Dedifferentiated amniotic fluid mesenchymal stem cell (primary cell): Measurements from ENCODE around the gene KRT33B.
A peak's percentile ranks its signal among the peaks of the same experiment; 100 is the strongest.
"Not testable (repeated sequence)": the region's sequence is repeated elsewhere in the genome, so short reads cannot be mapped to it uniquely, and the experiment has no call there.

Experiments
- DNase-seq: peaks from one replicate; pipeline ENCODE4 v3.0.0-alpha.2; 2016; ENCODE audit errors: extremely low spot score

The KRT33B gene

DNA sequence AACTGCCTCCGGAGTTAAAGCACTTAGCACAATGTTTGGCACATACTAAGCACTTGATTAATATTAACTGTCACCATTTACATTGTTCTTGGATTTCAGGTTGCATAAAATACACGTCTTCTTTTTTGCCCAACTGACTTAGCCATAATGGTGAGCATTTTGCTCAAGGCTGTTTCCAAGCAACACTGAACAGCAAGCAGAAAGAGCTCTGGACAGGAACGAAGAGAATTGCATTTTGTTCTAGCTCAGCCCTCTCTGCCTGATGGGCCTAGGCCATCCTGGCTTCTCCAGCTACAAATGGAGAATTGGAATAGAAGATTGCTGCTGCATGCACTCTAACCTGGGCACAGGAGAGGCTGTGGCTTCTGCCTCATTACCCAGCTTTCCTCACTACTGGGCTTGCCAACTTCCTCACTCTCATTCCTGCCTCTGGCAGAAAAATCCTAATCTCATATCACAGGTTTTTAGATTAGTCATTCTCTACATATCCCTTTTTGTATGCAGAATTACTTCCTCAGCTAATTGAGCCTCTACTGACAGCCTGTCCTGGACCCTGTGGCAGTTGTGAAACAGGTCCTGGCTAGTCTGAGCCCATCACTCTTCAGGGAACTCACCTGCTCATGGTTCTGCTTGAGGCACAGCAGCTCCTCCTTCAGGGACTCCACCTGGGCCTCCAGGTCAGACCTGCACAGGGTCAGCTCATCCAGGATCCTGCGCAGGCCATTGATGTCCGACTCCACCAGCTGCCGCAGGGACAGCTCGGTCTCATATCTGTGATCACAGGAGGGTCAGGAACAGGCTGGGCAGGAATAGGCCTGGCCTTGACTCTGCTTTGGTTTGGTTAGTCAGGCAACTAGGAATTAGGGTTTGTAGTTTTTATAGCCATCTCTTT is 21.5 kb downstream of the KRT33B start:
- DNase-seq = no peak

DNA sequence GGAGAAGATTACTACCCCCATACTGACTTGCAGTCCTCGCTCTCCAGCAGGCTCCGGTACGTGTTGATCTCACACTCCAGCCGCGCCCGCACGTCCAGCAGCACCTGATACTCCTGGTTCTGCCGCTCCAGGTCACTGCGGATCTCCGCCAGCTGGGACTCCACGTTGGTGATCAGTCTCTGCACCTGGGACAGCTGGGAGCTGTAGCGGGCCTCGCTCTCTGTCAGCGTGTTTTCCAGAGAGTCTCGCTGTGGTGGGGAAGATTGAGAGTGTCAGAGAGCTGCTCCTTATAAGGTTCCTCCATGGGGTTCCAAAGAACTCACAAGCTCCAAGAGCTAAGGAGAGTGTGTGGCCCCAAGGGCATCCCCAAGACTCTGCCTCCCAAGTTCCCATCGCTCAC is 23.2 kb downstream of the KRT33B start:
- DNase-seq = not testable (repeated sequence)

DNA sequence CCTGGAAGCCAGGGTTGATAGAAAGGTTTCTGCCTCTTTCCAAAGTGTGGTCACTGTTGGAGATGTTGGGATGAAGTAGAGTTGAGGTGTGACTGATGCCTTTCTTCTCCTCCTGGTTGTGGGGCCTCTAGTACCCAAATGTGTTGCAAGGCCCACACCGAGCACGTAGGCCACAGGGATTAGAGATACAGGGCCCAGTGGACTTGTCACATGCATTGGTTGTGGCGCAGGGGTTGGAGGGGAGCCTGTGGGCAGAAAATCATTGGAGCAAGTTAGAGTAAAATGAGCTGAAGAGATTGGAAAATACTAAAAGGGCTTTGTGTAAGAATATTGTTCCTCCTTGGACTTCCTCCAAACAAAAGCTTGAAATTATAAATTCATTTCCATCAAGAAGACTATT is 23.6 kb downstream of the KRT33B start:
- DNase-seq = no peak

DNA sequence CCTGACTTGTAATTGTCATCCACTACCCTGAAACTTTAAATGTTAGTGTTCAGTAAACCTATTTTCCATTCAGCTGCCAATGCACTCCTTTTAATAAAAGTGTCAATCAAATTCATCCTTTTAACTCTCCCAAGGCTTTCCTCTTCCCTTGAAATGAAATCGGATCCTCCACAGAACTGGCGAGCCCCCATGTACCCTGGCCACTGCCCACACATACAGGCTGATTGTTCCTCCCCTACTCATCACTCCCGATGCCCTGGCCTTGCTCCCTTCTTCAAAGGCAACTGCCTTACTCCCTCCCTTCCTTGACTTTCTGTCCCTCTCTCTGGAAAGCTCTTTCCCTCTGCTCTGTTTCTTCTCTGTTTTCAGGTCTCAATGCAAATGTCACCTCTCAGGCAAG is 26.6 kb downstream of the KRT33B start:
- DNase-seq = no peak

DNA sequence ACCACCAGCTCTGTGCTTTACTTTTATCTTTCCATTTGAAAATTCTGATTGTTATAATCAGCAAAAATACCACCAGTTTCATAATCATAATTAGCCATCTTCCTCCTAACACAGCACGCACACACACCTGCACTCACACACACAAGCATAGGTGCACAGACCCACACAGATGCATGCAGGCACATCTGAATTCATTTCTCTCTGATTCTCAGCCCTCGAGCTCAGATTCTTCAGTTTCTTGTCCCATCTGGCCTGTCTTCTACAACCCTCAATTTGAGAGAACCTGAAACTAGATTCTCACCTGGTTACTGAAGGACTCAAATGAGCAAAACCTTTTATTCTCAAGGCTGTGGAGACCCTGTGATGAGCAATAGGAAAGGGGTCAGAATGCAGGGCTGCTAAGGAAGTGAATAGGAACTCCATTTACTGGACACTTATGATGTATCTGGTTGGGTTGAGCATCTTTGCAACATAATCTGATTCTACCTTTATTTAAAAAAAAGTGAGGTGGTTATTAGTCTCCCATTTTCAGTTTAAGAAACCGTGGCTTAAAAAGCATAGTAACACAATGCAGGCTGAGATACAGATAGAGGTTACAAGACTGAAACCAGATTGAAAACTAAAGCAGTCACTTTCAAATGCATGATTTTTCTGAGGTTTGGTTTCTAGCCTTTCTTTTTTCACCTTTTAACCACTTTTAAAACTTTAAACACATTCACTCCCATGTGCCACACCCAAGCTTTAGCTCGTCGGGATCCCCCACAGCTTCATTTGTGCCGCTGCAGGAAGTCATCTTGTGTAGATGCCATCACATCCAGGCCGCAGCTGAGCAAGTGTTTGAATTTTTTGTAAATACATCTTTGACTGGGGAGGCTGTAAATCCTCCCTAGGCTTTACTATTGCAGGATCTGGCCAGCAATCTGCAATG is 28.4 kb downstream of the KRT33B start:
- DNase-seq = no peak

DNA sequence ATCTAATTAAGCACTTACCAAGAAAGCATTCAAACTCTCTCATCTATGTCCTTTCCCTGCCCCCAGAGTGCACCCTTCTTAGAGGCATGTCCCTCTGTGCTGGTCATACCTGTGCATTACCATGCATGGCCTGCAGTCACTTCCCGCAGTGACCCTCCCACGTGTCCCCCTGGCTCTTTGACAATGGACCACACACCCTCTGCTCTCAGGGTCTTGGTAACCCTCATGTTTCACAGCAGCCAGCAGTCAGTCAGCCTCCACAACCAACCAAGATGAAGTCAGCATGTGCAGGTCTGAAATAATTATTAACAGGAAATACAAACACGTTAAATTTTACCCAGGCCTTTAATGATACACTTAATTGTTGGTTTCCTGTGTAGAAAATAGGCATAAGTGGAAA is 29.1 kb downstream of the KRT33B start:
- DNase-seq = no peak

DNA sequence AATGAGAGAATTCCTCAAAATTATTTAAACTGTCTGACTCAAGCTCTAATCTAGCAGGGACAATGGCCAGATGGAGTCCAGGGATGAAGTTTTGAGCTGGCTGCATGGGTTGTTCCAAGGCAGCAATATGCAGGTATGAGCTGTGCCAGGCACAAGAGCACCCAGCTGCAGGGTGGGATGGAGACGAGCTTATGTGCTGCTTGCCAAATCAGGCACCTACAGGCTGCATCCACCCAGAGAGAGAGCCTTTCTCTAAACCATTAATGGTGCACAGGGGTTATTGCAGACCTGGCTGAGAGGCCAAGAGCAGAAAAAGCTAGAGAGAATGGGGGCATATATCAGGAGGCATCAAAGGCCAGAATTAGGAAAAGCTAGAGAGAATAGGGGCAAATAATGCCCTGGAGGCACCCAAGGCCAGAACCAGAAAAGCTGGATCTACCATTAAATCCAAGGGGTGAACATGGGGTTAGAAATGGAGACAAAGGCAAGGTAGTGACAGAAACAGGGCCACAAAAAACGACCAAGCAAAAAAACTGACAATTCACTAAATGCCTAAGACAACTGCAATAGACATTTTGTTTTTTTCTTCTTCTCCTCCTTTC is 29.9 kb downstream of the KRT33B start:
- DNase-seq = no peak

DNA sequence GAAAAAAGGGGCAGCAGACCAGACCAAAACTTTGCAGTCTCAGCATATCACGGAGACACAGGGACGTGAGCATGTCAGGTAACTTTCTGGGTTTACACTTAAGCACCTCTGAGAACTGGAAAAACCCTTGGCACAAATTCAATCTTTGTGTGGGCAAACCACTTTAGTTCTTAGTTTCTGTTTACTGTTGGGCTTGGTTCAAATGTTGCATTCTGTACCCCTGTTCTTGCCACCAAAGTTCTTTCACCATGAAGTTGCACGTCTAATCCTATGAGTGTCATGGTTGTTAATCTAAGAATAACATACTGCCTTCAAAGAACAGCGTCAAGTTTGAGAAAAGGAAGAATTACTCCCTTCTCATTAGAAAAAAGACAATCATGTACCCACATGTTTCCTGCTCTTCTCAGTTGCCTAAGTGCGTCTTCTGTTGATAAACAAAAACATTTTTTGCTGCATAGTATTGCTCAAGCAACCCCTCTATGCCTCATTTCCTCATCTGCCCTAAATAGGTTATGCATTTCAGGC is 30.6 kb downstream of the KRT33B start:
- no peak for DNase-seq

DNA sequence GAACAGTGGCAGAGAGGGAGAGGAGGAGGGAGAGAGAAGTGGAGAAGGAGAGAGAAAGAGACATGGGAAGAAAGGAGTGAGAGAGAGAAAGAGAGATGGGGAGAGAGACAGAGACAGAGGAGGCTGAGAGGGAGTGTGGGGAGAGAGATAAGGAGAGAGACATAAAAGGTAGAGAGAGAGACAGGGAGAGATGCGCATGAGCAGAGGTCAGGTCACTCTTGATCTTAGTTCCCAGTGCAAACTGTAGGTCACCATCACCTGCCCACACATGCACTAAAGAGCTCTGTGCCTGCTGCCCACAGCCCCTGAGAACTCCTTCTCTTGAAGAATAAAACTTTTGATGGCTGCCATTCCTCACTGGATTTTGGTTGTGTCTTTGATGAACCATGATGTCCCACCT is 33.9 kb downstream of the KRT33B start:
- DNase-seq = no peak

DNA sequence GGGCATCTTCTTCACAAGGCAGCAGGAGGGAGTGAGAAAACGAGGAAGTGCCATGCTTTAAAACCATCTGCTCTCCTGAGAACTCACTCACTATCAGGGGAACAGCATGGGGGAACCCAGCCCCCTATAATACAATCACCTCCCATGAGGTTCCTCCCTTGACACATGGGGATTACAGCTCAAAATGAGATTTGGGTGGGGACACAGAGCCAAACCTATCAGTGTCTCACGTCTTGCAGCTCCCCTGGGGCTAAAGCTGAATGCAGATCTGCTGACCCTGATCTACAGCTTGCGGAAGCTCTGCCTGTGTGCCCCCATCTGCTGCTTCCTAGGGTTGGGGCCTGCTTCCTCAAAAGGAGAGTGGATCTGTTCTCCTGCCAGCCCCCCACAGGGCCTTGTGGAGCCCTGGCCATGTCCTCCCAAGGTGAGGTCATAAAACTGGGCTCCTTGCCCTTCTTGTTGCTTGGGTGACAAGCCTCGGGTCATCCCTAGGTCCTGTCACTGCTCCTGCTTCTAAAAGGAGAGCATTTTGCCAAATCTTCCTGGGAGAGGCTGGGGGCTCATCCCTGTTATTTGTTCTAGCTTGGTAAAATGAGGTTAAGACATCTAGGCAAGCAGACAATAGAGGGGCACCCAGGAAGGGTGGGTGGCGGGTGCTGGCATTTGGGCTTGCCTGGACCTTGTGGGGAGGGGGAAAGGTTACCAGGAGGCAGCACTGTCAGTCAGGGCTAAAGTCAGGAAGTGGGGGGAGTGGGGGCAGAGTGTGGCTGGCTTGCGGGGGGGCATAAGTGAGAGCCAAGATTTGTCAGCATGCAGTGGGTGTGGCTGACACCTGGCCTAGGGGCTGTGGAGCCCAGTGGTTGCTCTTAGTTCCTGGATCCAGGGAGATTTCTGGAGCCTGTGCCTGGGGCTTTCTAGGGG is 35.0 kb downstream of the KRT33B start:
- DNase-seq = no peak

DNA sequence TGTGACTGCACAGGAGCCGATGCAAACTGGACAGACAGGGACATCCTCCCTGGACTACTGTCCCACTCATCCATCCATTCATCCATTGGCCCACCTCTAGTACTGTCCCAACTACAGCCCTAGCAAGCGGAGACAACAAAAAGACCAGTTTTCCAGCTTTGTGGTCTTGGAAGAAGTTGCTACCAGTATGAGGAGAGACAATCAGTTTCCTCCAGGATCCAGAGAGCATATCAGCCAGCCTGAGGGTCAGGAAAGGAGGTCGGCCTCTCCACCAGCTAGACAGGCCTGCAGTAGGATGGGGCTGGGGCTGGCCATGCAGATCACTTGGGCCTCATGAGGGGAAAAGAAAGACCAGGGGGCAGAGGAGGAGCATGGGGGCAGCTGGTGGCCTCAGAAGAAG is 35.8 kb downstream of the KRT33B start:
- no peak for DNase-seq

DNA sequence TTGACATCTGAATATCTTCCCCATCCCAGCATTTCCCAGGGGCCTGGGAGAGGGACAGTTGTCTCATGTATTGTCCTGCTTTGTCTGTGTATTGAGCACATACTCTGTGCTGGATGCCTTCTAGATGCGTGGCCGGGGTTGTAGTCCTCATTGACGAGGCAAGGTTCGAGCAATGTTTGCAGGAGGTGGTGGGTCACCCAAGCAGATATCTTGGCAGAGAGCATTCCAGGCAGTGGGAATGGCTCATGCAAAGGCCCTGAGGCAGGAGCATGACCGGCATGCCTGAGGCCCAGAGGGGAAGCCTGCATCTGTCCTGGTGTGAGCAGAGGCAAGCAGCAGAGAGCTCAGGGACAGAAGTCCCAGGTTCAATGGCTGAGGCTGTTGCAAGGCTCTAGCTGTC is 36.5 kb downstream of the KRT33B start:
- DNase-seq = no peak

DNA sequence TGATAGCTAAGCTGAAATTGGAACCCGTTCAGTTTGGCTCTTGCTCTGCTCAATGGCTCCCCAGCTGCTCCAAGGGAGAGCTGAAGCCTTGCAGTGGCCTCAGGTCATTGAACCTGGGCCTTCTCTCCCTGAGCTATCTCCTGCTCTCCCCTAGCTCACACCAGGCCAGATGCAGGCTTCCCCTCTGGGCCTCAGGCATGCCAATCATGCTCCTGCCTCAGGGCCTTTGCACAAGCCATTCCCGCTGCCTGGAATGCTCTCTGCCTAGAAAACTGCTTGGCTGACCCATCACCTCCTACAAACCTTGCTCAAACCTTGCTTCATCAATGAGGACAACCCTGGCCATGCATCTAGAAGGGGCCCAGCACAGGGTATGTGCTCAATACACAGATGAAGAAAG is 37.4 kb downstream of the KRT33B start:
- DNase-seq = no peak

DNA sequence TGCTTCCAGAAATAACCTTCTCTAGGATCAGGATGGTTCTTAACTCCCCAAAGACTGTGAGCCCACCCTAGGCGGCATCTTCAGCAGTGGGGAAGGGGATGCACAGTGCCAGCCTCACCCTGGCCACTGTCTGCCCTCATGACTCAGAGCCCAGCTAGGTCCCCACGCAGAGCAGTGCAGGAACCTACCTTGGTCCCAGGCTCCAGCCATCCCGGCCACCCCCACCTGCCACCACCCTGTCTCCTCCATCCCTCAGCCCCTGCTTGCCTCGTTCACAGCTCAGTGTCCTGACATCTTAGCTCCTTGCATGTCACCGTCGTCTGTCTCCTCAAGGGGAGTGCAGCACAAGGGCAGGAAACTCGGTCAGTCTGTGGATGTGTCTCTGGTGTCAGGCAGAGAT is 38.0 kb downstream of the KRT33B start:
- no peak for DNase-seq

DNA sequence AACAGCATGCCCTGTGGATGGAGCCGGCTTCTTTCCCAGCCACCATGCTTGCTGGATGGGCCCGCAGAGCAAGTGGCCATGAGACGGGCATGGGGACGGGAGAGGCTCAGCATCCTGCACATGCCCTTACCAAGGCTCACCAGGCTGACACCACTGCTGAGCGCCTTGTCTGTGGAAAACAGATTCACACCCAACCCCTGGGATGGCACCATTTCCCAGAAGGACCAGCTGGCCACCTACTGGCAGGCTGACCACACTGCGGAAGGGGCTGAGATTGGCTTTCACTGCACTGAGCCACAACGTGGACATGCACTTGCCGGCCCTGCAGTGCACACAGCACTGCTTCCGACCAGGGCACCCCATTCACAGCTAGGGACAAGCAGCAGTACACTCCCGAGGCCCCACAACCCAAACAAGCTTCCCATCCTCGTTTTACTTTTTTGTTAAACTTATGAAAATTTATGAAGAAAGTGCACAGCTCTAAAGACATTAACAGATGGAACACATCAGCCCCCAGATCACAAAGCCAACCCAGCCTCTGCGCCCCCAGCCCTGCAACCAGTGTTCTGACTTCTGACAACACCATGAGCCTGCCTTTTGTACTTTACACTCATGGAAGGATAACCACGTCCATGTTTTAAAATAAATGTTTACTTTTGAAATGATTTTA is 40.2 kb downstream of the KRT33B start:
- DNase-seq = peak; percentile 52

DNA sequence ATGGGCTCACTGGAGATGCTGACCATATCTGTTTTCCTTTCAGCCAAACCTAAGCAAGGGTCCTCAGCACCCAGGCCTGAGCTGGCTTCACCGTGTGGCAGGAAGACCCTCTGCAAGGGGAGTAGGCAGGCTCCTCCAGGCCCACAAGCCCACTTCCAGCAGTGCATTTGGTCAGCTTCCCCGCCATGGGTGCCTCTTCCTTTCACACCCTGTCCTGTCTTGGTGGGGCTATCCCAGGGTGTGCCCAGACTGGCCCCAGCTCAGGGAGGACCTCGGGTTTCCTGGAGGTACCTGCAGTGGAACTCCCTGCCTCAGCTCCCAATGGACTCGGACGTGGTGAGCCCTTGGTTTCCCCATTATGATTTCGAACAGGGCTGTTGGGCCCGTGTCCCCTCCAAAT is 41.4 kb downstream of the KRT33B start:
- no peak for DNase-seq

DNA sequence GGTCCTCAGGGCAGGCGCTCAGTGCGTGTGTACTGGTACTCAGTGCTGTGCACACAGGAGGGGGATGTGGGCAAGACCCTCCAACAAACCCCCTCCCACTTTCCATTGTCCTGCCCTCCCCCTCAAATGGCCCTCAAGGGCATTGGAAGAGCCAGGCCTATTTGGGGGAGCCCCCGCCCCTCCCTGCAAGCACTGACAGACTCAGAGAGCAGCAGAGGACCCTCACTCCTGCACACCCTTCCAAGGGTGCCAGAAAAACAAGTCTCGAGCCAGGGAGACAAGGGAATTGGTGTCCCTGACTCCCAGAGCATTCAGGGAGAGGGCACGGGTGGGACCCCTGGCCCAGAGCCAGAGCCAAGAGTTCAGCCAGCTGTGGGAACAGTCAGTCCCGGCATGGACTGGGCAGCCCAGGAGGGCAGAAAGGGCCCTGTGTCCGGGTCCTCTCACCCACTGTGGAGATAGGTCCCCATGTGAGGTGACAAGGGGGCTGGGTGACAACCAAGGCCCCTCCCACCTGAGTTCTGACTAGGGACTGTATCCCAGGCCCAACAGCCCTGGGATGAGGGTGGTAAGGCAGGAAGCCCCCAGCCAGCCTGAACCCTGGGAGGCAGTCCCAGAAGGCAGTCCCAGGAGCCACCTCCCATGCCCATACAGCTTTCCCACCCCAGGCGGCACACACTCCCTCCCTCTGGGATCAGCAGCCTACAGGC is 42.0 kb downstream of the KRT33B start:
- DNase-seq = no peak

DNA sequence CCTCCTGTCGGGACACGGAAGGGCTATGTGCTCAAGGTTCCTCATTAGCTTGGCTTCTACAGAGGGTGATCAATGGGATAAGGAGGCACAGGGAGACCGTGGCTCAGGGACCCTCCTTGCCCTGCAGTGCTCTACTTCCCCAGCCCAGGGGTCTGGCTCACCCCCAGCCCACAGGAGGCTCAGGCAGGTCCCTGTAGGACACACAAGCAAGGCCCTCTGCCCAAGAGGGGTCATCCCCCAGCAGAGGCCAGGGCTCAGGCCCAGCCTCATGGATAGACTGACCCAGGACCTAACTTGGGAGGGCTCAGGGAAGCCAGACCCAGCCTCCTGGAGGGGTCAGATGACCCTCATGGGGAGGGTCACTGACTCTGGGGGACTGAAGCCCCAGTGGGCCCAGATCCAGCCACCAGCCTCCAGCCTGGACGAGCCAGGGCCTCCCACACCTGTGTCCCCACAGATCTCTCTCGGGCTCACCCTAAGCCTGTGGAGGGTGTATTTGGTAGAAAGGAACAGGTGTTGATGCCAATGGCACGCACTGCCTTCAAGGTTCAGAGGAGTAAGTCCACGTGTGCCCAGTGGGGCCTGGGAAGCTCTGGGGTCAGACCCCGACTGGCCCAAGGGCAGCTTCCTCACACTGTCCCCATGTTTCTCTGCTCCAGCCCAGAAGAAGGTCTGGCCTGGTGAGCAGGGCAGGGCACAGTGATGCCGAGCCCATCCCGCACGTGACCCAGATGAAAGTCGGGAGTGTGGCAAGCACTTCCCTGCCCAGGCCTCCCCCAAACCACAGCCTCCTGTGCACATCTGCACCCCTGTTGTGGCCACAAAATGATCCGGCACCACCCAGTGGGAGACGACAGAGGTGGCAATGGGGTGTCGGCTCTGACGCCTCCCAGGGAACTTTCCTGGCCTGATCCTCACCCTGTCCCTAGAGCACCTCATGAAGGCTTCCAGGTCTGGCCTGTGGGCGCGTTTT is 43.2 kb downstream of the KRT33B start:
- no peak for DNase-seq

DNA sequence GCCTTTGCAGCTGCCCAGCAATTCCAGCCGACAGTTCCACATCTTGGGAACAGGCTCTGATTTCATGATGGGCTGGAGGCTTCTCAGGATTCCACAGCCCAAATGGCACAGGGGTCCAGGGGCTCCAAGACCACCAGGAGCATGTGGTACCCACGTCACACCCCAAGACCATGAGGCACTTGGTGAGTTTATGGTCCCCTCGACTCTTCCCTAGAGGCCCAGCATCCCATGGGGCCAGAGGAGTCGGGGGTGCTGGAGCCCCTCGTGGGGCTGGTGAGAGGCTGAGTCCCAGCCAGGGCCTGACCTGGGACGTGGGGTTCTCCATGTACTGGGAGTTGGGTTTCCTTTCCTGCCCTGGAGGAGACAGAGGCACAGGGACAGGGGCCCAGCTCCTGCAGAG is 44.0 kb downstream of the KRT33B start:
- DNase-seq = no peak
